HG02588 (cell line): Measurements from ENCODE around the gene ADAM12.
"Not testable (repeated sequence)": the region's sequence is repeated elsewhere in the genome, so short reads cannot be mapped to it uniquely, and the experiment has no call there.

Source experiments
- ATAC-seq: cut with Tn5 transposase; IDR thresholded peaks from one replicate; pipeline ENCODE4 v1.9.1; 2021; ENCODE audit warnings: mild to moderate bottlenecking, moderate library complexity; ENCODE audit not compliant: unreplicated experiment

Gene ADAM12

DNA sequence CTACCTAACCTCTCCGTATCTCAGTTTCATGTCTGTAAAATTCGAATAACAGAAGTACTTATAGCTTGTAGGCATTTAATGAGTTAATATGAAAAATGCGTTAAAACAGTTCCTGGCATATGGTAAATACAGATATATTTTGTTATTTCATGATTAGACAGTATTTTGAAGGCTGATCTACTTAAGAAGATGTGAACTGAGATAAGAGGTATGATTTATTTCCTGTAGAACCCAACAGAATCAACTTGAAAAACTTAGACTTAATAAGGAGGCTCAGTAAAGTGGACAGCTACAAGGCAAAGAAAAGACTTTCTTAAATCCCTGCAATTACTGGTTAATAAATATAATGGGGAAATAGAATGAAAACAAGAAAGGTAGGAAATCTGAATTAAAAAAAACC is 388.6 kb downstream of the ADAM12 start:
- no peak for ATAC-seq

DNA sequence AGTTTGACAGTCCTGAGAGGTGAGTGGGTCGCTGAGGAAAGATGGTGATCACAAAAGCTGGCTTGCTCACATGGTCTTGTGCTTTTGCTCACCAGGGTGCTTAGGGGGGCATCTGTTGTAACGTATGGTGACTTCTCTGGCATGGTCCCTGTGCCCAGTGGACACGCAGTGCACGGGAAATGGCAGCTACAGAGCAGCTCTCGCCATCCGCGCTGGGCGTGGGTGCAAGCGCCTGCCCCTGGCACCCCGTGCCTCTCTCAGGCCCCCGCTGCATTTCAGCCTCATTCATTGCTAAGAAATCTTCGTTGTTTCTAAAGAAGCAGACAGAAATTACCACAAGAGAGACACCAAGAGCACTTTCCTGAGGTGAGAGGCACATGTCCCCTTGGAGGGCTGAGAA is 390.7 kb downstream of the ADAM12 start:
- ATAC-seq, result no peak

DNA sequence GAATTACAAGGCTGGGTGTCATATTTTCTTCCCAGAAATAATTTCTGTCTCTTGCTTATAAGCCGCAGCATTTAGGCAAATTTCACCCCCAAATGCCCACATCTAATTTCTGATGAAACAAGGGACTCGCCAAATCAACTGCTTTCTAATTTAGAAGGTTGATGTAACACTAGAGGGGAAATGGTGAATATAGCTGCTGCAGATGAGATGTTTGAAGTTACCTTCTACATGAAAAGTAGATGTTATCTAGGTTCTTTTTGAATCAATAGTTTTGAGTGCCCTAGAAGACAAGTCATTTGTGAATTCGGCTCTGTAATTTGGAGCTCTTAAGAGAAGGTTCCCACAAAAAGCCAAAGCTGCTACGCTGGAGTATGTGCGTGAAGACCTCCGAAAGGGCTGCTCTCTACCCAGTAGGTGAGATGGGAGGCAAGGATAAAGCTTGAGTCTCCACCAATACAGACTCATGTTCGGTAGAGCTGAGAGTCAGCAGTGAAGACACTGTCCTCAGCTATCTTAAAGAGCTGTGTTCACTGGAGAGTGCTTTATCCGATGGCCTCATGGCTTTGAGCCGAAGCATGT is 392.5 kb downstream of the ADAM12 start:
- no peak for ATAC-seq

DNA sequence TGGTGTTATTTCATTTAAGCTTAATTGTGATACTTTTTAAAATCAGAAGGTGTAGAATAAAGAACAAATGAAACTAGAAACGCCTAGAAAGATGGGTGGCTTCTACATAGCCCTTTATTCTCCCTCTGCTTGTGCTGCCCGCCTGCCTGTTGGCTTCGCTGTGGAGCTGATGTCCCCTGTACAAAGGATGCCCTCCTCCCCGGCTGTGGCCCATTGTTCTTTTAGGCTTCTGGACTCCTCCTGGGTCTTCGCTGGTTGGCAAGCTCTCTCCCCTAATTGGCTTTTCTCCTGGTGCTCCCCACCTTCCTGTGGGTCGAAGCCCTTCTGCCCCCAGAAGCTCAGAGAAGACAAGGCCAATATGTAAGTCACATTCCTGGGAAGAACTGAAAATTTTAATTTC is 393.7 kb downstream of the ADAM12 start:
- no peak for ATAC-seq

DNA sequence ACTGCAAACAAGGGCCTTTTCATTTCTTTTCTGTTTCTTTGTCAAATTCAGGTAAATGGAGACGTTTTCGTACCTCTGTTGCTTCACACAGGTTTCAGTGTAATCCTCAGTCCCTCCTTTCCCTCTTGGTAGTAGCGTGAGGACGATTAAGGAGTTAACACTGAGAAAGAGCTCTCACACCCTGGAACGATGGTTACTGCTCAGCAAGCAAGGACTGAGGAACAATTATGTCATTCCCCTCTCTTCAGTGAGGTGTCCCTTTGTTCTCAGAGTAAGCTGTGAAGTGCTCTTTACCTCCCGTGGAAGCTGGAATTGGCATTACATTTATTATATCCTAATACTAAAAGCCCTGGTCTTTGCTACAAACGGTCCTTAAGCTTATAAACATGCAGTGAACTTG is 396.0 kb downstream of the ADAM12 start:
- ATAC-seq, result no peak

DNA sequence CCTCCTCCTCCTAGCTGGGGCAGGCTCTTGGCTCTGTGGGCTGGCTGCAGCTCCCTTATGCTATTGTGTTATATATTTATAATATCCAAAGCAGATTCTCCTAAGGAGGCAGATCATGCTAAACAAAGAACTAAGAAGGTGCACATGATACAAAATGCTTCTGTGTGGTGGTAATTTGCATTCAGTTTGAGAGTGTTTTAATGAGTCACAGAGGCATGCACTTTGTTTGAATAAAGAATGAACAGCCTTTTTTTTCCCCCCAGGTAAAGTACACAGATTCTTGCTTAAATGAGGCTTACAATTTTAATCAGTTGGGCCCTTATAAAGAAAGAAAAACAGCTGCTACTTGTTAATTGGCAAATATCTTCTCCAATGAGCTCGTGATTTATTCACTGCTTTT is 396.9 kb downstream of the ADAM12 start:
- ATAC-seq, result no peak

DNA sequence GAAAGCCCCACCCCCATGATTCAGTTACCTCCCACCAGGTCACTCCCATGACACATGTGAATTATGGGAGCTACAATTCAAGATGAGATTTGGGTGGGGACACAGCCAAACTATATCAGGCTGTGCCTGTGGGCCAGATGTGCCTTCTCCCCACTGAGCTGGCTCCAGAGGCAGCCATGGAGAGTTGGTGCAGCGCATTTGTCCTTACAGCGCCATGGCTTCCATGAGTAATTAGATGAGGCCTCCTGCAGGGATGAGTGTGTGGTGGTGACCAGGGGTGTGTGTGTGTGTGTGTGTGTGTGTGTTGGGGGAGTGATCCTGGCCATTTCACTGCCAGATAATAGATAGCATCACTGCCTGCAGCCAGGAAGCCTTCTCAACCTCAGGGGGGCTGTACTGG is 397.3 kb downstream of the ADAM12 start:
- ATAC-seq, result no peak

DNA sequence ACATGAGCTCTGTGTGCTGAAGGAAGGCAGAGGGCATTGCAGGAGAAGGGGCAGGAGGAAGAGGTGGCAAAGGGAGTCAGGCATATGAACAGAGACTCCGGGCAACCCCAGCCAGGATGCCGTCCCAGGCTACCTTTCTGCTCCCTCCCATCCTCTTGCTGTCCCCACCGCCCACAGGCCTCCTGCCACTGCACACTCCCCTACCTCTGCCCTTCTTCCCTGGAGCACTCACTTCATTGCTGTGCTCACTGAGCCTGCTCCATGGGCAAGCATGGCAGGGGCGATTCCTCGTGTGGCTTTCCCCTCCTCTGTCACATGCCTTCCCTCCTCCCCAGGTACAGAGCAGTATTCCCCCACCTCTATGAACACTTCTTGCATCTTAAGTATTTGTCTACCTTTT is 398.5 kb downstream of the ADAM12 start:
- ATAC-seq, result no peak

DNA sequence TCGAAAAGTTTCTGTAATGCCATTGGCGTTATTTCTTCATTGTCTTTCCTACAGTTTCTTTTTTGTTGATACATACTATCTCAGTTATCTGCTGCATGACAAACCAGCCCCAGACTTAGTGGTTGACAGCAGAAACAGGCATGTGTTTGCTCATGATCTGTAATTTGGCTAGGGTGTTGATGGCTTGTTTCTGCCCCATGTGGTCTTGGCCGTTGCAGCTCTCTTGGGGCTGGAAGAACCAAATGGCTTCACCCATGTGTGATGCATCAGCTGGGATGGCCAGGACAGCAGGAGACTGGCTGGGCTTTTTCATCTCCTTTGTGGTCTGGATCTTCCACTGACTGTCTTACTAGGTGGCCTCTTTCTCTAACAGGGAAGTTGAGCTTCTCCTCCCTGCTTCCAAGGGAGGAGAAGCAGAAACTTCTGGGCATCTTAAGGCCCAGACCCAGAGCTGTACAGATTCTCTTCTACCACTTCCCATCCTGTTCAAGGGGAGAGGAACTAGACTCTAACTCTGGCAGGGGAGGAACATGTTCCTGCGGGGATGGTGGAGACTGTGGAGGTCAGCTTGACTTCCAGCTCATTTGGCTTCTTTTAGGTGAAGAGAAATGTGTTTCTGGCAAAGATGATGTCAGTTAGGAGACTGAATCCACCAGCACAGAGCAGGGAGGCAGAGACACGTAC is 402.6 kb downstream of the ADAM12 start:
- no peak for ATAC-seq

DNA sequence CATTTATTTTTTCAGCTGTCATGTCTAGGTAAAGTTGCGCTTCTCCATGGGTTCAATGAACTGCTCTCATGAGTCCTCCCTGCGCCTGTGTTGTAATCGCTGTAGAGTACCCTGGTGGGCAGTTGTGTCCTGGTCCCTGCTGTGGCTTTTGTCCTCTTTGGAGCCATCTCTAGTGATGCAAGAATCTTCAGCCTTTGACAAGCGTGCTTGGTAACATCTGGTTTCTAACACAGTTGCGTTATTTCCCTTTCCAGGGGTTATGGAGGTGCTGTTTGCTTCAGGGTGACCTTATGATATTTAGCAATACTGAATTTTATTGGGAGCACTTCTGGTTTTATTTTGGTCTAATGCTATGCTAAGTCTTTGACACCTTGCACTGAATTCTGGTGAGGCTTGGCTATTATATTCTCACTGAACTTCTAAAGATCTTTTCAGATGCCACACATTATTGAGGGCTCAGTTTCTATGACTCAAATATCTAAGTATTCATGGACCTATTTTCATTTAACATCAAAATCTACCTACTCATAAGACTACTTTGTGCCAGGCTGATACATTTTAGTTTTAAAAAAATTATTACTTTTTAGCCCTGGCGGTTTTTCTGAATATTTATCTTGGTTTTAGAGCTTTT is 403.3 kb downstream of the ADAM12 start:
- ATAC-seq, result no peak

DNA sequence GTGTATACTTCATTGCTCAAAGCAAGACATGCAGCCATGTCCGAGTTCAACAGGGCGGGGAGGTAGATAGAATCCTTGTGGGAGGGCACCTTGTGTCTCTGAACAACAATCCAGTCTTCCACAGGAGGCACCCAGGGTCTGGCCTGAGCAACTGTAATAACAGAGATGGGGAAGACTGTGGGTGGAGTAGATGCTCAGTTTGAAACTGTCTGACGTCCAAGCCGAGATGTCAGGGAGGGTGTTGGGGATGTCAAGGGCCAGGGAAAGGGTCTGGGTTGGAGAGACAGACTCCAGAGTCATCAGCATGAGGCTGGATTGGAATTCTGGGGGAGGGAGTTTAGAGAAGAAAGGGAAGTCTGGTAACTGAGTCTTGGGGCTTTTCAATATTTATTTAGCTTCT is 403.9 kb downstream of the ADAM12 start:
- ATAC-seq, result no peak

DNA sequence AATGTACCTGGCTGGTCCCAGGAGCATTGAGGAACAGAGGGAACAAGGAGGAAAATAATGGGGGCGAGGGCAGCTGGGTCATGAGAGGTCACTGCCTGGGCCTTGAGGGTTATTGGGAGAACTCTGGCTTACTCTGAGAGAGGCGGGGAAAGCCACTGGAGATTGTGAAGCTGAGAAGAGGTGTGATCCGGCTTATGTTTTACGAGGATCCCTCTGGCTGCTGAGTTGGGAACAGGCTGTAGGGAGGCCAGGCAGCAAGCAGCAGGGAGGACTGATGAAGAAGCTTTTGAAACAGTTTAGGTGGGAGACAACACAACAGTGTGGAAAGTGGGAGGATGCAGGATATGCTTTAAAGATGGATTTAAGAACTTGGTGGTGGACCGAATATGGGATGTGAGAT is 404.6 kb downstream of the ADAM12 start:
- ATAC-seq, result no peak

DNA sequence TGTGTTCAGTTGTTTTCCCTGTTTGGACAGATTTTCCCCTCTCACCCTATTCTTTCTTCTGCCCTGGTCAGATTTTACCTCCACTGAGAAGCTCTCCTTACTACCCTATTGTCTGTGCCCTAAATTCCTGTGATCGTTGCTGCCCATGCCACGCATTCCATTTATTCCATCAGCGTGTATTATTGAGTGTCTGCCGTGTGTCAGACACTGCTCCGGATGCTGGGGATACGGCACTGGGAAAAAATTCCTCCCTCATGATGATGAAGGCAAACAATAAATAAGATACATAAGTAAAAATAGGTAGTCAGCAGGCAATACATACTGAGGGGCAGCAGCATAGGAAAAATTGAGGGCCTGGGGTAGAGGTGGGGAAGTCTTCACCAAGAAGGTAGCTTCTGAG is 405.1 kb downstream of the ADAM12 start:
- no peak for ATAC-seq

DNA sequence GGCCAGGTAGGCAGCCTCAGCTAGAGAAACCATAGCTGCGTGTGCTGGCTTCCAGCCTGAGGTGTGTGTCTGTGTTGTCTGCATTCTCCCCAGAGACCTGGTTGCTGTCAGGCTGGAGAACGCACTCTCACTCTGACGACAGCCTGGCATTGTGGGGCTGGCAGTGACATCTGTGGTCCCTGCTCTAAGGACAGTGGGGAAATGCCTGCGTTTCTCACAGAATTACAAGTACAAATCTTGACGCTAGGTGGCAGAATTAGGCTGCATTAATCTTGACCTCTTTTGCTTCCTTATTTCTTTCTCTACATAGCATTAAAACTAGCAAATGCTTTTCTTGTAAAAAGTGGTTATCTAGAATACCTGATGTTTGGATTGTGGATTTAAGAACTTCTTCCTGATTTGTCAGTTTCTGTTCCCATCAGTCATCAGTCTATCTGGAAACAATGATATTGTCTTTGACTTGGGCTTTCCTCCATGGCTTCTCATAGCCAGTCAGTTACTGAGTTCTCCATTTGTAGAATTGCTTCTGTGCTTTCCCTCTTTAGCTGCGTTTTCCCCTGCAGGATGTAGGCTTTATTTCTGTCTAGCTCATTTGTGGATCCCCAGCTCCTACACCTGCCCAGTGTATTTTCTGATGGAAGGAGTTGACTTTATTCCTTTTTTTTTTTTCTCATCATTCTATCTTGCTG is 405.9 kb downstream of the ADAM12 start:
- ATAC-seq, result peak; percentile 62

DNA sequence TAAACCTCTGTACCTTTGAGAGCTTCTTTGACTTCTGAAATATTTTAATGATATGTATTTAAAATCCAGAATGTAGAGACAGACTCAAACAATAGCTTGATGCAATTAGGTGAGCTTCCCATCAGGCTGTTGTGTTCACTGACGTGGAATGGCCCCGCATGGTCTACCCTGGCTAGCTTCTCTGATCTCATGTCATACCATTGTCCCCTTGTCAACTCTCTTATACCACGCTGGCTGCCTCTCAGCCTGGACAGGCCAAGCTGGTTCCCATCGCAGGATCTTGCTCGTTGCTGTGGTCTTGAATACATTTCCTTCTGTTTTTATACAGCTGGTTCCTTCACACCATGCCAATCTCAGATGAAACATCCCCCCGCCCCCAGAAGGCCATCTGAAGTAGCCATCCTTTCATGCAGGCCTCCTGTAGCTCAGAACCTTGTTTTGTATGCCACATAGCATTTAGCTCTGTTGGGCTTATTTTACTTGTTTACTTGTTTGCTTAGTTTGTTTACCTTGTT is 407.7 kb downstream of the ADAM12 start:
- no peak for ATAC-seq

DNA sequence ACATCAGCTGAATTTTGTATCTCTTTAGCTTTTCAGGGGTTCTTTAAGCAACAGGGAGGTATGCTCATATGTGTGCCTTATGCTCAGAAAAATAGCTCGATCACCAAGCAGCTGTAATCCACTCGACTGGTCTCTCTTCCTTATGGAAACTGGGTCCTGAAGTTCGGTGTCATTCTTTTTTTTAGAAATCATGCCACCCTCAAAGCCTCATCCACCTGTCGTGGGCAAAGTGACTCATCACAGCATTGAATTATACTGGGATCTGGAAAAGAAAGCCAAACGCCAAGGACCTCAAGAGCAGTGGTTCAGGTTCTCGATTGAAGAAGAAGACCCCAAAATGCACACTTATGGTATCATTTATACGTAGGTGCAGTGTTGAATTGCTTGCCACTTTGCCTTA is 408.3 kb downstream of the ADAM12 start:
- ATAC-seq, result no peak

DNA sequence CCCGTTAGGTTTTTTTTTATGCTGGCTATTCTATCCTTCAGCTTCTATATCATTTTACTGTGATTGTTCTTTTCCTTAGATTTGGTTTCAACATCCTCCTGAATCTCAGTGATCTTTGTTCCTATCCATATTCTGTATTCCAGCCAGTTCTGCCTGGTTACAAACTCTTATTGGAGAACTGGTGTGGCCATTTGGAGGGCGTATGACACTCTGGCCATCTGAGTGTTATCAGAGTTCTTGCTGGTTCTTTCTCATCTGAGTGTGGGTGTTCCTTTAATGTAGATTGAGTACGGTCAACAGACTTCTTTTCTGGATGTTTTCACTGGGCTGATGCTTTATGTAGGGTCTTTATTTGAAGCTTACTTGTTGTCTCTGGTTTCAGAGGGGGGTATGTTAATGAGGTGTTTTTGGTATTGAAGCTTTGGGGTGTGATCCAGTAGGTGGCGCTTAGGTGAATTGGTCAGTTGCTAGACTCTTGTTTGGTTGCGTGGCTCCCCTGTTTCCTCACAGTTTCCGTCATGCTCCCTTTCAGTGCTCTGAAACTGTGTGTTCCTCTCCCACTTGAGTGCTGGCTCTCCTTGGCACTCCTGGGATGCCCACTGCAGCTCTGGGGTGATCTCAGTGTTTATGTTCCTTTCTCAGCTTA is 411.2 kb downstream of the ADAM12 start:
- ATAC-seq, result no peak

DNA sequence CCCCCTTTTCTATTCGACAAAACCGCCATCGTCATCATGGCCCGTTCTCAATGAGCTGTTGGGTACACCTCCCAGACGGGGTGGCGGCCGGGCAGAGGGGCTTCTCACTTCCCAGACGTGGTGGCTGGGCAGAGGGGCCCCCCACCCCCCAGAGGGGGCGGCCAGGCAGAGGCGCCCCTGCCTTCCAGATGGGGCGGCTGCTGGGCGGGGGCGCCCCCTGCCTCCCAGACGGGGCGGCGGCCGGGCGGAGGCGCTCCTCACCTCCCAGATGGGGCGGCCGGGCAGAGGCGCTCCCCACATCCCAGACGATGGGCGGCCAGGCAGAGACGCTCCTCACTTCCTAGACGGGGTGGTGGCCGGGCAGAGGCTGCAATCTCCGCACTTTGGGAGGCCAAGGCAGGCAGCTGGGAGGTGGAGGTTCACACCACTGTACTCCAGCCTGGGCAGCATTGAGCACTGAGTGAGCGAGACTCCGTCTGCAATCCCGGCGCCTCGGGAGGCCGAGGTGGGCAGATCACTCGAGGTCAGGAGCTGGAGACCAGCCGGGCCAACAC is 418.1 kb downstream of the ADAM12 start:
- ATAC-seq, result not testable (repeated sequence)

DNA sequence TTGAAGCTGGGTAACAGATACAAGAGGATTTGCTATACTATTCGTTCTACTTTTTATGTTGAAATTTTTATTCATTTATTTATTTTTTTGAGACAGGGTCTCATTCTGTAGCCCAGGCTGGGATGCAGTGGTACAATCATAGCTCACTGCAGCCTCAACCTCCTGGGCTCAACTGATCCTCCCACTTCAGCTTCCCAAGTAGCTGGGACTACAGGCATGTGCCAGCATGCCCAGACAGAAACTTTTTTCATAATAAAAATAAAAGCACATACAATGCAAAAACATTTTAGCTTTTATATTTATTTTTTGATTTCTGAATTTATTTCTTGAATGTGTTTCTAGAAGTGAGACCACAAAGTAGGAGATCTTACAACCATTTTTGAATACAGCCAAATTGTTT is 420.7 kb downstream of the ADAM12 start:
- no peak for ATAC-seq

DNA sequence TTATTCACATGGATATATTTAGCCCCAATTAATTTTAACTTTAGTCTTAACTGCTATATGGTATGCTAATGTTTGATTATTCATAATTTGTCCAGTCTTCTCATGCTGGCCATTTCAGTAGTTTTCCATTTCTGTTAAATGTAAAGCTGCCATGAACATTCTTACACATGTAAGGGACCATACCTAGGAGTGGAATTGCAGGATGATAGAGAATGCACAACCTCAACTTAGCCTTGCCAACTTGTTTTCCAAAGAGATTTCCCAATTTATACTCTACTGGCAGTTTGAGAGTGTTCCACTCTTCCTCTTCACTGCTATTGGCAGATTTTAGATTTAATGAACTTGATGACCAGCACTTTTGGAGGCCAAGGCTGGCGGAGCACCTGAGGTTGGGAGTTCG is 423.7 kb downstream of the ADAM12 start:
- ATAC-seq, result no peak
